Measurements from ENCODE around the gene SRL. TPM values are rescaled to one million over a fixed set of nuclear protein-coding genes. Genes with fewer than 3 reads are reported as not detected.

The SRL gene
- total and polyA plus RNA-seq, 2 donors (not counting 1 experiment from before 2014, with no cell fraction given): not detected

DNA sequence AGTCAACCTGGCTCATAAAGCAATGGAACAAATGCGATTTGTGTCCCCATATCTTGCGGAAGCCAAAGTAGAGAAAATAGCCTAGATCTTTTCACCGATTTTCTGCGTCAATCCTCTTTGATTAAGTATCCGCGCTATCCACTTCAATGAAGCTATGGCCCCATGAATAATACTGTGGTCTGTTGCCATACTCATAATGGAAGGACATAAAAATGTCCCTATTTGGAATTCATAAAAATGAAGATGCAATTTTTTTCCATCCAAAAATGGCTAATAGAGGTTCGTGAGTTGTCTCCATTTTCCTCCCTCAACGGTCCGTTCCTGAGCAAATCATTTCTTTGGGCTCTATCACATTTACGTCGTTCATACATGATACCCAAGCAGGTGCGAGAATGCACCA, 100.3 kb downstream of the SRL start:
- Mint-ChIP-seq H3K4me1 (no peaks in the 10 kb centered on the region), H3K27ac (no peak overlapping the region), H3K4me3 (no peak overlapping the region), H3K27me3 (peaks cover 5% of the 10 kb centered on the region), H3K9me3 (ENCODE audit: insufficient read depth) (no peaks in the 10 kb centered on the region)
- no peak overlapping the region for H3K27ac ChIP-seq (ENCODE audit: low read length in 2 of 2)
- DNase-seq (no peak), ATAC-seq (ENCODE audit: low read depth) (no peak)
- H3K4me1 ChIP-seq (ENCODE audit: control insufficient read depth in 2 of 2, insufficient read depth in 2 of 2, low read length in 2 of 2): peaks cover 0 to 7% of the 10 kb centered on the region in 2 donors
- no peak overlapping the region for H3K9ac ChIP-seq (ENCODE audit: low read length)
- 100% methylated on average over 9 of the region's 12 CpGs for WGBS (ENCODE audit: insufficient coverage)
- H3K4me2 ChIP-seq (replicated peaks; ENCODE audit: low read depth, low read length, poor library complexity, severe bottlenecking): no peak overlapping the region
- peaks cover 0 to 5% (median 0%) of the 10 kb centered on the region in 3 donors for H3K9me3 ChIP-seq (ENCODE audit: control extremely low read depth in 1 of 3, control insufficient read depth in 2 of 3, insufficient read depth in 1 of 3, low read length in 2 of 3)
- ChIA-PET CTCF (no interaction called here), POLR2A (no interaction called here)
- H3K4me3 ChIP-seq (ENCODE audit: control extremely low read depth in 1 of 5, extremely low read depth in 1 of 5, insufficient read depth in 1 of 5, low read depth in 2 of 5, low read length in 4 of 5): no peak overlapping the region
- H3K36me3 ChIP-seq (replicated peaks in 1 of 2; ENCODE audit: control extremely low read depth in 1 of 2, control insufficient read depth in 1 of 2, extremely low read depth in 1 of 2, insufficient read depth in 2 of 2, low read length in 1 of 2): no peaks in the 10 kb centered on the region
- no peaks in the 10 kb centered on the region for H3K79me2 ChIP-seq (ENCODE audit: control insufficient read depth, insufficient read depth, low read length)
- TF ChIP-seq EZH2 (IDR thresholded peaks at IDR 0.05; ENCODE audit: borderline replicate concordance, insufficient read depth, low read depth, low read length, poor library complexity, severe bottlenecking): no peak
- TF ChIP-seq, protein P1, sequence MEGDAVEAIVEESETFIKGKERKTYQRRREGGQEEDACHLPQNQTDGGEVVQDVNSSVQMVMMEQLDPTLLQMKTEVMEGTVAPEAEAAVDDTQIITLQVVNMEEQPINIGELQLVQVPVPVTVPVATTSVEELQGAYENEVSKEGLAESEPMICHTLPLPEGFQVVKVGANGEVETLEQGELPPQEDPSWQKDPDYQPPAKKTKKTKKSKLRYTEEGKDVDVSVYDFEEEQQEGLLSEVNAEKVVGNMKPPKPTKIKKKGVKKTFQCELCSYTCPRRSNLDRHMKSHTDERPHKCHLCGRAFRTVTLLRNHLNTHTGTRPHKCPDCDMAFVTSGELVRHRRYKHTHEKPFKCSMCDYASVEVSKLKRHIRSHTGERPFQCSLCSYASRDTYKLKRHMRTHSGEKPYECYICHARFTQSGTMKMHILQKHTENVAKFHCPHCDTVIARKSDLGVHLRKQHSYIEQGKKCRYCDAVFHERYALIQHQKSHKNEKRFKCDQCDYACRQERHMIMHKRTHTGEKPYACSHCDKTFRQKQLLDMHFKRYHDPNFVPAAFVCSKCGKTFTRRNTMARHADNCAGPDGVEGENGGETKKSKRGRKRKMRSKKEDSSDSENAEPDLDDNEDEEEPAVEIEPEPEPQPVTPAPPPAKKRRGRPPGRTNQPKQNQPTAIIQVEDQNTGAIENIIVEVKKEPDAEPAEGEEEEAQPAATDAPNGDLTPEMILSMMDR (IDR thresholded peaks at IDR 0.05): no peak
- H4K20me1 ChIP-seq (ENCODE audit: control insufficient read depth, insufficient read depth, low read length, poor library complexity, severe bottlenecking): no peaks in the 10 kb centered on the region
- H2AFZ ChIP-seq (ENCODE audit: insufficient read depth, low read depth, low read length, poor library complexity, severe bottlenecking): no peak overlapping the region
- no peaks in the 10 kb centered on the region for H3K27me3 ChIP-seq (replicated peaks in 1 of 4; ENCODE audit: control extremely low read depth in 1 of 4, control insufficient read depth in 3 of 4, insufficient read depth in 4 of 4, low read length in 3 of 4)
- intact Hi-C loops (cut with micrococcal nuclease): no loop called here

DNA sequence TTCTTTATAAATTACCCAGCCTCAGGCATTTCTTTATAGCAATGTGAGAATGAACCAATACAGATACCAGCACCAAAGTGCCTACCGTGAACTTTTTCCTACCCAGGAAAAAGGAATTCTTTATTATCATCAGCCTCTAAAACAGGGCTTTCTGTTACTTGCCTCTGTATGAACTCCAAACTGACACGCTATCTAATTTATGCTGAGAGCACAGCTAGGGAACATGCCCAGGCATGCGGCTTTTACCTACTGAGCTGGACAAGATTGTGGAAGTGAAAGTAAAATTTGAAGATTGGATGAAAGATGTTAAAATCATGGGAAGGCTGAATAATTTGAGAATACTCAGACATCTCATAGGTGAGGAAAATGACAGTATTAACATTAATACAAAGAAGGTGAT, 101.2 kb downstream of the SRL start:
- H3K4me3 Mint-ChIP-seq: no peak overlapping the region
- H3K27ac Mint-ChIP-seq: no peak overlapping the region
- H3K4me1 ChIP-seq (ENCODE audit: control insufficient read depth in 2 of 2, insufficient read depth in 2 of 2, low read length in 2 of 2): peaks cover 0 to 7% of the 10 kb centered on the region in 2 donors
- no peak overlapping the region for H3K4me3 ChIP-seq (ENCODE audit: control extremely low read depth in 1 of 5, extremely low read depth in 1 of 5, insufficient read depth in 1 of 5, low read depth in 2 of 5, low read length in 4 of 5)
- intact Hi-C loops (cut with micrococcal nuclease): no loop called here
- no peaks in the 10 kb centered on the region for H4K20me1 ChIP-seq (ENCODE audit: control insufficient read depth, insufficient read depth, low read length, poor library complexity, severe bottlenecking)
- no peaks in the 10 kb centered on the region for H3K36me3 ChIP-seq (replicated peaks in 1 of 2; ENCODE audit: control extremely low read depth in 1 of 2, control insufficient read depth in 1 of 2, extremely low read depth in 1 of 2, insufficient read depth in 2 of 2, low read length in 1 of 2)
- 75% methylated on average over 3 of the region's 3 CpGs for whole genome bisulfite sequencing (ENCODE audit: insufficient coverage)
- peaks cover 13% of the 10 kb centered on the region for H3K27me3 Mint-ChIP-seq
- no peak overlapping the region for H3K27ac ChIP-seq (ENCODE audit: low read length in 2 of 2)
- H3K4me2 ChIP-seq (replicated peaks; ENCODE audit: low read depth, low read length, poor library complexity, severe bottlenecking): no peak overlapping the region
- no peak overlapping the region for H2AFZ ChIP-seq (ENCODE audit: insufficient read depth, low read depth, low read length, poor library complexity, severe bottlenecking)
- no peaks in the 10 kb centered on the region for H3K4me1 Mint-ChIP-seq
- ATAC-seq (ENCODE audit: low read depth) (no peak), DNase-seq (no peak)
- CTCF ChIA-PET: no interaction called here
- H3K9me3 Mint-ChIP-seq (ENCODE audit: insufficient read depth): no peaks in the 10 kb centered on the region
- H3K9ac ChIP-seq (ENCODE audit: low read length): no peak overlapping the region
- peaks cover 0 to 3% (median 0%) of the 10 kb centered on the region in 4 experiments for H3K27me3 ChIP-seq (replicated peaks in 1 of 4; ENCODE audit: control extremely low read depth in 1 of 4, control insufficient read depth in 3 of 4, insufficient read depth in 4 of 4, low read length in 3 of 4)
- POLR2A ChIA-PET: no interaction called here
- H3K9me3 ChIP-seq (ENCODE audit: control extremely low read depth in 1 of 3, control insufficient read depth in 2 of 3, insufficient read depth in 1 of 3, low read length in 2 of 3): peaks cover 0 to 5% (median 0%) of the 10 kb centered on the region in 3 donors
- no peaks in the 10 kb centered on the region for H3K79me2 ChIP-seq (ENCODE audit: control insufficient read depth, insufficient read depth, low read length)
- TF ChIP-seq EZH2 (IDR thresholded peaks at IDR 0.05; ENCODE audit: borderline replicate concordance, insufficient read depth, low read depth, low read length, poor library complexity, severe bottlenecking): no peak
- TF ChIP-seq, protein P1 (IDR thresholded peaks at IDR 0.05): no peak
